NCI-H526 treated with DMSO at 0.1 percent for 48 hours (cell line): Measurements from ENCODE around the gene HS2ST1.

ENCODE experiments used
- DNase-seq: peaks from one replicate; lab custom pipeline; 2025; lab: John Stamatoyannopoulos, UW

HS2ST1 gene

DNA sequence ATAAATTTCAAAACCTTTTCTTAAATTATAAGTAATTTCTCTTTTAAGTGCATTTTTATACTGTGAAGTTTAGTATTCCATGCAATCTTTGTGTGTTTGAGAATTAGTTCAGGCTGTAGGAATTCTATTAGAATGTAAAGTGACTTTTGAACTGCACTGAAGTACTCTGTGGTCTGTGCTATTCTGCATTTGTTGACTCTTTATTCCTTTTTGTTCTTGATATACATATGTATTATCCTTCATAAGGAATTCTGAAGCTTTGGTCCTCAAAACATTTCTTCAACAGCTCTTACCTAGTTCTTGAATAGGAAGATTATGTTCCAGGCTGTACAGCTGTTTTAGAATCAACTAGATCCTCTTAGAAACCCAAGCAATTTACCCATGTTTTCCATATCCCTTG lies 158.0 kb downstream of the HS2ST1 start:
- DNase-seq, result no peak

DNA sequence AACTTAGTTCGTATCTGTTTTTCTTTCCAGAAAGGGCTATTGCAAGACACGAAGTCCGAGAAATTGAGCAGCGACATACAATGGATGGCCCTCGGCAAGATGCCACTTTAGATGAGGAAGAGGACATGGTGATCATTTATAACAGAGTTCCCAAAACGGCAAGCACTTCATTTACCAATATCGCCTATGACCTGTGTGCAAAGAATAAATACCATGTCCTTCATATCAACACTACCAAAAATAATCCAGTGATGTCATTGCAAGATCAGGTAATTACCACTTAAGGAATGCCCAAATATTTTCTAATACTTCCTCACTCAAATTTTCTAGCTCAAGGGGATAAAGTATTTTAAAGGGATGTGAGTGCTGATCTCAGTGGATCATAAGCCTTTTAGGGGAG lies 158.5 kb downstream of the HS2ST1 start:
- no peak for DNase-seq

GRCh38 chr1:87074001-87074795 lies 159.8 kb downstream of the HS2ST1 start:
- DNase-seq, result no peak

- no peak for DNase-seq
These were observed 163.7 kb downstream of the HS2ST1 start for GRCh38 chr1:87077959-87078639.

DNA sequence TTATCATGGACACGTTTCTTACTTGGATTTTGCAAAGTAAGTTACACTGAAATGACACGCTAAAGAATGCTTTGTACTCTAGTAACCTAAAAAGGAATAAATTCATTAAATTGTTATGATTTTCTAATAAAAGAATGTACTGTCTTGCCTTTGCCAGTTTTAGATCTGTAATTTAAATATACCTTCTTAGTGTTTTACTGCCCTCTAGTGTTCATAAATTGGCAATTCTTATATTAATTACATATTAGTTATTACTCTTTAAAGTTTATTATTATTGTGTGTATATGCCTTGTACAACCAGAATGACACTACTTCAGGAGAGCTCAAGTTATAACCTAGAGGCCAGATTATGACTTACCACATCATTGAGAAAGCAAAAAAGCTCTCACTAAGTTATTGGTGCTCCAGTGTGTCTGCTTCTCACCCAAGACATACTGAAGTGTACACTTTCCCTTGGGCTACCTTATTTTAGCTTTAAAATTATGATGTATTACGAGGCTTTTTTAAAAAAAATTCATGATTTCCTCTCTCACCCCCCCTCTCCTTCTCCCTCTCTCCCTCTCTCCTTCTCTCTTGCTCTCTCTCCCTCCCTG lies 169.9 kb downstream of the HS2ST1 start:
- peak; percentile 37 for DNase-seq

DNA sequence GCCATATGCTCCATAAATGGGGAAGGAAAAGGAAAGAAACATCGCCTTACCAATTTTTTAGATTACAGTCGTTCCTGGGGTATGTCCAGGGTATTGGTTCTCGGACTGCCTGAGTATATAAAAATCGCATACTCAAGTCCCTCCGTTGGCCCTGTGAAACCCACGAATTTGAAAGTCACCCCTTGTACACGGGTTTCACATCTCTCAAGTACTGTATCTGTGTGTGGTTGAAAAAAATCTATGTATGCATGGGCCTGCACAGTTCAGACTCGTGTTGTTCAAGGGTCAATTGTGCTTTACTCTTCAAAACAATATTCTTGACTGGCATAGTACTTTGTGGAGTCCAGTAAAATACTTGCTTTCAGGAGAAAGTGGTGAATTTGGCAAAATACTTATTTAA lies 171.7 kb downstream of the HS2ST1 start:
- no peak for DNase-seq

DNA sequence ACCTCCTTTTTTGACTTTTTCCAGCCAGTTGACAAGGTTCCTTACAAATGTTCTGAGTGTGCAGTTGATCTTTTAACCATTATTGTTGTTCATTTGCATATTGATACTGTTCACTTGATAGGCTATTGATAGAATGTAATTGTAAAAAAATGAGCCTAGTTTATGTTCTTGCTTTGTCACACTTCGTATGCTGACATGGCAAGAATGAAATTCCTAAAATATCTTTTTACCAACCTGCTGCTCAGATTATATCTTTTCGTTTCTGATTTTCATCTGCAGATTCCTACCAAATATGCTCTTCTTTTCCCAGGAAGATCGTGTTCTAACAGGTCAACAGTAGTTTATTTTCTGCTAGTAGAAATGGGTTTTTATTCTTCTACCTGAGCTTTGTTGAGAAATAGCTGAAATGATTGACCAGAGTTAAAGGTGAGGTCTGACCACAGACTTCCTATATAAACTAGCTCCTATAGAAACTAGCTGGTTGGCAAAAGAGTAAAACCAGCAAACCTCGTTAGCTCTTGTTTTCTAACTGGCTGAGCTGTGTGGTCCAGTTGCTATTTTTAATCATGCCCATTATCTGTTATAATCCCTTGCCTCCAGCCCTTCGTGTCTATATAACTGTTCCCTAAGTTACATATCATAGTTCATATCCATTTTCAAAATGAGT lies 174.8 kb downstream of the HS2ST1 start:
- DNase-seq, result no peak

GRCh38 chr1:87089823-87090222 lies 175.4 kb downstream of the HS2ST1 start:
- no peak for DNase-seq

DNA sequence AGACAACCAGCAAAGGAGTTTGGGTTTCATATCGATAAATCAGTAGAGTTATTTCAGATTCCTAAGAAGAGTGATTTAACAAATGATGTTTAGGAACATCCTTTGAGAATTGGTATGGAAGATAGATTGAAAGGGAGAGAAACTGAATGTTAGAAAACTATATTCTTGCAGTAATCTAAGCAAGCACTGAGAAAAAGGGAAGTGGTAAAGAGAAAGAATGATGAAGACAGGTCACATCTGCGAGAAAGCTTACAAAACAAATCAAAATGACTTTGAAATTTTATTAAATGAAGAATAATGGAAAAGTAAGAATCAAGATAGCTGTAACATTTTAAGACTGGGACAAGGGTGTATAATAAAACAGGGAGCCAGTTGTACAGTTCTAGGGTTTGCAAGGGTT lies 177.0 kb downstream of the HS2ST1 start:
- DNase-seq, result no peak

GRCh38 chr1:87092846-87093245 lies 178.4 kb downstream of the HS2ST1 start:
- DNase-seq, result no peak

GRCh38 chr1:87093286-87093685 lies 178.9 kb downstream of the HS2ST1 start:
- DNase-seq, result no peak

DNA sequence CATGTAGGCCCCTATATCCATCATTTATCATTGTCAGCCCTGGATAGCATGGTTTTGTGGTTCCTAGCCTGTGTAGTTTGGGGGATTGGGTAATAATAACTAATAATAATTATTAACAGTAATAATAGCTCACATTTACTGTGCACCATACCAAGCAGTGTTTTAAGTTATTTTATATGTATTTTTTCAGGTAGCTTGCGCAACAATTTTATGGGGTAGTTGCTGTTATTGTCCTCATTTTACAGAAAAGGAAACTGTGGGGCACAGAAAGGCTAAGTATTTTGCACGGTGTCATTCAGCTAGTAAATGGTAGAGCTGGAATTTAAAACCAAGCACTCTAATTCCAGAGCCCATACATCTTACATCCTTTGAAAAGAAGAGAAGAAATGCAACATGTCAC lies 179.8 kb downstream of the HS2ST1 start:
- DNase-seq, result no peak

- DNase-seq, result no peak
These were observed 185.8 kb downstream of the HS2ST1 start for GRCh38 chr1:87100271-87100670.

GRCh38 chr1:87103074-87103473 lies 188.6 kb downstream of the HS2ST1 start:
- DNase-seq, result no peak

GRCh38 chr1:87104140-87104539 lies 189.7 kb downstream of the HS2ST1 start:
- DNase-seq, result no peak

- no peak for DNase-seq
These were observed 190.5 kb downstream of the HS2ST1 start for GRCh38 chr1:87104945-87105344.

GRCh38 chr1:87106144-87106543 lies 191.7 kb downstream of the HS2ST1 start:
- no peak for DNase-seq

DNA sequence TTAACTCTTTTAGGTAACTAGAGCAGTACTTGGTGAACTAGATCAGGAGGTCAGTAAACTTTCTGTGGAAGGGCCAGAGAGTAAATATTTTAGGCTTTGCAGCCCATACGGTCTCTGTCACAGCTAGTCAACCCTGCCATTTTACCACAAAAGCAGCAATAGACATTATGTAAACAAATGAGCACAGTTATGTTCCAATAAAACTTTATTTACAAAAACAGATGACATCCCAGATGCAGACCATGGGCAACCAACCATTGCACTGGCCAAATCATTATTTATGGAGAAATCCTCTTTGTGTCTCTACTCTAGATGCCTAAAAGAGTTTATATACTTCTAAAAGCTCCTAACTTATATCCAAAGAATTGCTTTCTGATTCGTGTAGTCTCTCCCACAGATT lies 192.4 kb downstream of the HS2ST1 start:
- DNase-seq, result no peak

- peak; percentile 94 for DNase-seq
These were observed 193.8 kb downstream of the HS2ST1 start for GRCh38 chr1:87108228-87108627.

DNA sequence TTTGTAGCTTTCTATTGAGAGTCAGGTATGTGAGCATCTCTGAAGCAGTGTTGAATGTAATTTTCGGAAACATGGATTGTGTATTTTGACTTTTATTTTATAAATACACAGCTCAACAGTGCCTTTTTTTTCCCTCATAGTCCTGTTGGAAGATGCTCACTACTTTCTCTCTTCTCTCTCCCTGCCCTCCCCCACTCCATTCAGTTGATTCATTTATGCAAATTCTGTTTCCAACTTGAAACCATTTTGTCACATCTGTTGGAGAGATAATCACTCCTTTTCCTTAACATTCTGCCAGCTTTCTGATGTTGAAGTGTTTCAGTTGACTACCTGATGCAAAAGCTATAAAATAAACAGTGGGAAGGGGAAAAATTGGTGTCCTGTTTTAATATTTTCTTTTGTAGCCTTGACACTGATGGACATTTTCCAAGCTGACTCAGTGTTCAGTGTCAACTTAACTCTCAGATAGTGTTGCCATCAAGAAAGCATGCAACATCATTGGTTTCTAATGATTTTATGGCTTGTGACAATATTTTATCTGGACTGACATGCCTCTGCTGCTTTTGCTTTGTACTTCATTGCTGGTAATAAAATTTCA lies 194.5 kb downstream of the HS2ST1 start:
- DNase-seq, result peak; percentile 80

GRCh38 chr1:87111659-87112371 lies 197.4 kb downstream of the HS2ST1 start:
- no peak for DNase-seq

DNA sequence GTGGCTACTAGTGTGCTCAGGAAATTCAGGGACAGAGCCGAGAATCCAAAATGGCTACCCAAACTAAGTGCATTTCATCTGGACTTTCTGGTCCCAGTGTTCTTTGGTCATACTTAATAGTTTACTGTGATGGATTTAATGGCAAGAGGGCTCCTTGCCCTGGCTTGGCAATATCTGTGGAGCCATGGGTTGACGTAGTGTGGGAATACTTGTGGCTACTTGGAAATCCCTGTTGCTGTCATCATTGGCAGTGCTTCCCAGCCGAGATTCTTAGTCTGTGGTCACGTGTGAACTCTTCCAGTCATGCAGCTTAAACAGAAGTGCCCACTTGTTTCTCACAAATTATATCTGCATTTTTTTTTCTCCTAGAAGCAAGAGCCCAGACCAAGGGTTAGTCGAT lies 198.9 kb downstream of the HS2ST1 start:
- no peak for DNase-seq
